Thoracic aorta (tissue), 2 donors: ENCODE measurements around the gene CNKSR3. TPM values are rescaled to one million over a fixed set of nuclear protein-coding genes. Genes with fewer than 3 reads are reported as not detected.

Source experiments
- ATAC-seq: fragments of 150-250 bp; one replicate; pipeline ENCODE4 v1.8.0; 2017; ENCODE audit warnings: low read depth; ENCODE audit not compliant: insufficient number of reproducible peaks, low FRiP score
- DNase-seq: peaks from one replicate; pipeline ENCODE4 v3.0.0-alpha.2; 2020; ENCODE audit warnings: low spot score
- H3K27ac ChIP-seq, 2 donors: fragments of 200-600 bp; sonication (generic); 1 replicate in 1 of 2; 2 replicates in 1 of 2; pipeline ENCODE4 v1.5.1; 2016; ENCODE audit warnings: mild to moderate bottlenecking in 2 of 2, moderate library complexity in 2 of 2
- H3K27me3 ChIP-seq: fragments of 200-600 bp; sonication (generic); replicated peaks from 2 replicates; pipeline ENCODE4 v1.6.0; 2016; ENCODE audit warnings: mild to moderate bottlenecking; ENCODE audit not compliant: insufficient read depth
- H3K36me3 ChIP-seq: fragments of 200-600 bp; sonication (generic); one replicate; pipeline ENCODE4 v1.5.1; 2016
- H3K4me1 ChIP-seq, 2 donors: fragments of 200-600 bp; sonication (generic); 1 replicate in 1 of 2; 2 replicates in 1 of 2; pipeline versions ENCODE4 v1.5.1 to v1.6.0; 2016; ENCODE audit warnings: low read depth in 2 of 2, mild to moderate bottlenecking in 1 of 2; ENCODE audit not compliant: control insufficient read depth in 1 of 2
- H3K4me3 ChIP-seq: fragments of 200-600 bp; sonication (generic); 2 replicates; pipeline ENCODE4 v1.5.1; 2016; ENCODE audit warnings: mild to moderate bottlenecking
- H3K9me3 ChIP-seq: fragments of 200-600 bp; sonication (generic); 2 replicates; pipeline ENCODE4 v1.5.1; 2016
- CTCF ChIP-seq: fragments of 200-600 bp; sonication (generic); IDR thresholded peaks from one replicate; pipeline ENCODE4 v1.5.1; 2019; ENCODE audit warnings: antibody characterized with exemption
- total RNA-seq, 2 donors: library from RNA; depleted of rRNA; stranded (reverse); fragments of >200 nt; gene quantifications; one replicate each; pipeline versions ENCODE4 v1.1.0 to v1.2.3, GENCODE V29; 2016

Gene CNKSR3
- total RNA-seq, 2 donors from 2014 or later = 20.2 to 22.9 TPM

DNA sequence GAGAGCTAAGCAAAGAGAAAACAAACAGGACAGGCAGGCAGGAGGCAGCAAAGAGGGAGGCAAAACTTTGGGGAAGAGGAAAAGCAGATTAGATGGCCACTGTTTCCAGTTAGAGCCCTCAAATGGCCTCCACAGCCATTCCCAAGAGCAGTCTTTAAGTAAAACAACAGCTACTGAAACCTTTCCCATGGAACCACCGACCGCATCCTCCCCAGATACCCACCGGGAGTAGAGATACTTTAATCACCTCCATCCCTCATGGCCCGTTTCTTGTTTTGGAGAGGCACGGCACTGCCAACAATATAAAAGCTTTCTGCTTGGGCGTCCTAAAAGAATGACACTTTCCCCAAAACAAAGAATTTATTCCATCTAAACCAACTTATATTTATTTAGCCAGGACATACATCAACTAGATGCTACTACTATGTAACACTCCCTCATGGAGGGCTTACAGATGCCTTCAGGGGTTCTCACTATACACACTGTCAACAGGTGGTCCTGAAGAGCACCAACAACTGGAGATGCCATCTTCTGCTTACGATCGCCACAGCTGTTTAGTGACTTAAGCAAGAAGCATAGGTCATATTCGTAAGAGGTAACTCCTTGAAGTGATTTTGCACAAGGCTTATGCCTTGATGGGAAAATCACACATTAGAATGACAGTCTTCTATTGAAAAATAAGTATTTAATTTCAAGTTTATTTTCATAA, 43.4 kb downstream of the CNKSR3 start:
- Histone ChIP-seq H3K9me3 (no peaks in the 10 kb centered on the region), H3K36me3 (no peaks in the 10 kb centered on the region), H3K4me3 (no peak overlapping the region), H3K4me1 (peaks cover 5 to 19% of the 10 kb centered on the region in 2 donors), H3K27ac (no peak overlapping the region), H3K27me3 (no peaks in the 10 kb centered on the region)
- no peak for ATAC-seq
- no peak for TF ChIP-seq CTCF
- DNase-seq = no peak

- no peaks in the 10 kb centered on the region for H3K27me3 ChIP-seq
- no peak for TF ChIP-seq CTCF
- no peaks in the 10 kb centered on the region for H3K36me3 ChIP-seq
- no peak overlapping the region for H3K27ac ChIP-seq
- DNase-seq = no peak
- H3K4me1 ChIP-seq = peaks cover 0 to 12% of the 10 kb centered on the region in 2 donors
- H3K9me3 ChIP-seq = no peaks in the 10 kb centered on the region
- no peak overlapping the region for H3K4me3 ChIP-seq
- ATAC-seq = no peak
These were observed 44.3 kb downstream of the CNKSR3 start for GRCh38 chr6:154466139-154466538.

DNA sequence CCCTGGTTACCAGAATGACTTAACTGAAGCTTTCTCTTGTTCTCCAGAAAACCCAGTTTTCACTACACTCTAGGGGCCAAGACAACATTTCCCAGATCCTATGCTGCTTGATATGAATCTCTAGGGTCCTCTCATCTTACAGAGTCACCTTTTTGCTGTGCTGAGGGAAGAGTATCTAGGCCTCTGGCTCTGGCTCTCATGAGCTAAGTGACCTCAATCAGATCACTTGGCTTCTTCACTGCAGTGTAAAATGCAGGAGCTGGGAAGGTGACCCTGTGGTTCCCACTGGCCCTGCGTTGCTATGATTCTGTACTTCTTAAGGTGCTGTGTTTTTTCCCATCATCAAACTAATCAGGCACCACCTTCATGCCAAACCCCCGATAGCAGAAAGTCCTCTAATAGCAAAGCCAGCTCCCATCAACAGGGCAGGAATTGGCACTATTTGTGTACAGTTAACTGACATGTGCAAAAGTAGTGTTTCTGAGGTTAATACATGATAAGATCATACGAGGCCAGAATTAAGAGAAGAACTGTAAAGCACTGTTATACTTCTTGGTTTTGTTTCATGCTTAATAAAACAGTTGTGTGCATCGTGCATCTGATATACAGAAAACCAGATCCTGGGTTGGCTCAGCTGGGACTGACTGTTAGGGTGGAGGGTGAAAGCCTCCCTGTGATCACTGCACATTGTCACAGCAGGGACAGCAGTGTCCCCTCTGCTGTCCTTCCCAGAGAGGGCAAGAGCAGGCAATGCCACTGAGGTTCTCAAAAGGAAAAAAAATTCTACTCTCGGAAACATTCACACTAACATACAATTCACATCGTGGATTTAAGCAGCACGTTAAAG, 46.7 kb downstream of the CNKSR3 start:
- ATAC-seq = no peak
- Histone ChIP-seq H3K27ac (peak overlapping the region in 1 of 2 donors; percentile 8), H3K36me3 (no peaks in the 10 kb centered on the region), H3K4me3 (no peak overlapping the region), H3K9me3 (no peaks in the 10 kb centered on the region), H3K4me1 (peaks cover under 1 to 34% of the 10 kb centered on the region in 2 donors), H3K27me3 (no peaks in the 10 kb centered on the region)
- DNase-seq = no peak
- TF ChIP-seq CTCF = no peak

DNA sequence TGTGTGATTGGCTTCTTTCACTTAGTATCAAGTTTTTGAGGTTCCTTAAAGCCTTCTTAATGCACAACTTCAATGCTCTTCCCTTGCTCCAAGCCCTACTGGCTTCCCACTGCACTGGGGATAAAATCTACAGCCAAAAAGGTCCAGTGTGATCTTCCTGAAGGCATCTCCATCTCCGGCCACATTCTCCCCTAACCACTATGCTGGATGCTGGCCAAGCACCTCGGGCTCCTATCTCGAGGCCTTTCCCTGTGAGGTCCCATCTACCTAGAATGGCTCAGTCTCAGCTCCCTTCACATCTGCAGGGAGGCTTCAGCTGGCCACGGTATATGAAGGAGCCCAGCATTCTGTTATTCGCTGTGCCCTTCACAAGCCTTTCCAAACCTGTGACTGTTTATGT, 48.1 kb downstream of the CNKSR3 start:
- no peaks in the 10 kb centered on the region for H3K27me3 ChIP-seq
- H3K36me3 ChIP-seq = no peaks in the 10 kb centered on the region
- no peak for DNase-seq
- no peak for ATAC-seq
- H3K9me3 ChIP-seq = no peaks in the 10 kb centered on the region
- no peak for TF ChIP-seq CTCF
- no peak overlapping the region for H3K4me3 ChIP-seq
- no peak overlapping the region for H3K27ac ChIP-seq
- H3K4me1 ChIP-seq = peaks cover 13 to 48% of the 10 kb centered on the region in 2 donors

- DNase-seq = no peak
- no peaks in the 10 kb centered on the region for H3K9me3 ChIP-seq
- peaks cover 14 to 58% of the 10 kb centered on the region in 2 donors for H3K4me1 ChIP-seq
- H3K27me3 ChIP-seq = no peaks in the 10 kb centered on the region
- H3K27ac ChIP-seq = peak overlapping the region; percentile 78 to 86
- no peak for ATAC-seq
- no peak for TF ChIP-seq CTCF
- no peak overlapping the region for H3K4me3 ChIP-seq
- H3K36me3 ChIP-seq = no peaks in the 10 kb centered on the region
These were observed 49.1 kb downstream of the CNKSR3 start for GRCh38 chr6:154461348-154461747.
